ENCODE data around the gene MTTP.

- no peak for TF ChIP-seq CTCF (IDR thresholded peaks at IDR 0.05; ENCODE audit: low read depth, low read length, missing input control)
- TF ChIP-seq RXRA (IDR thresholded peaks at IDR 0.05), result no peak
- TF ChIP-seq, protein P1, sequence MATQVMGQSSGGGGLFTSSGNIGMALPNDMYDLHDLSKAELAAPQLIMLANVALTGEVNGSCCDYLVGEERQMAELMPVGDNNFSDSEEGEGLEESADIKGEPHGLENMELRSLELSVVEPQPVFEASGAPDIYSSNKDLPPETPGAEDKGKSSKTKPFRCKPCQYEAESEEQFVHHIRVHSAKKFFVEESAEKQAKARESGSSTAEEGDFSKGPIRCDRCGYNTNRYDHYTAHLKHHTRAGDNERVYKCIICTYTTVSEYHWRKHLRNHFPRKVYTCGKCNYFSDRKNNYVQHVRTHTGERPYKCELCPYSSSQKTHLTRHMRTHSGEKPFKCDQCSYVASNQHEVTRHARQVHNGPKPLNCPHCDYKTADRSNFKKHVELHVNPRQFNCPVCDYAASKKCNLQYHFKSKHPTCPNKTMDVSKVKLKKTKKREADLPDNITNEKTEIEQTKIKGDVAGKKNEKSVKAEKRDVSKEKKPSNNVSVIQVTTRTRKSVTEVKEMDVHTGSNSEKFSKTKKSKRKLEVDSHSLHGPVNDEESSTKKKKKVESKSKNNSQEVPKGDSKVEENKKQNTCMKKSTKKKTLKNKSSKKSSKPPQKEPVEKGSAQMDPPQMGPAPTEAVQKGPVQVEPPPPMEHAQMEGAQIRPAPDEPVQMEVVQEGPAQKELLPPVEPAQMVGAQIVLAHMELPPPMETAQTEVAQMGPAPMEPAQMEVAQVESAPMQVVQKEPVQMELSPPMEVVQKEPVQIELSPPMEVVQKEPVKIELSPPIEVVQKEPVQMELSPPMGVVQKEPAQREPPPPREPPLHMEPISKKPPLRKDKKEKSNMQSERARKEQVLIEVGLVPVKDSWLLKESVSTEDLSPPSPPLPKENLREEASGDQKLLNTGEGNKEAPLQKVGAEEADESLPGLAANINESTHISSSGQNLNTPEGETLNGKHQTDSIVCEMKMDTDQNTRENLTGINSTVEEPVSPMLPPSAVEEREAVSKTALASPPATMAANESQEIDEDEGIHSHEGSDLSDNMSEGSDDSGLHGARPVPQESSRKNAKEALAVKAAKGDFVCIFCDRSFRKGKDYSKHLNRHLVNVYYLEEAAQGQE (IDR thresholded peaks at IDR 0.05), result no peak
- TF ChIP-seq ATF3 (IDR thresholded peaks at IDR 0.05), result no peak
- no peak for TF ChIP-seq RAD21 (IDR thresholded peaks at IDR 0.05)
- TF ChIP-seq TAF1 (conservative IDR thresholded peaks at IDR 0.05), result no peak
- TF ChIP-seq FOXA2 (IDR thresholded peaks at IDR 0.05), result no peak
- TF ChIP-seq, protein P2, sequence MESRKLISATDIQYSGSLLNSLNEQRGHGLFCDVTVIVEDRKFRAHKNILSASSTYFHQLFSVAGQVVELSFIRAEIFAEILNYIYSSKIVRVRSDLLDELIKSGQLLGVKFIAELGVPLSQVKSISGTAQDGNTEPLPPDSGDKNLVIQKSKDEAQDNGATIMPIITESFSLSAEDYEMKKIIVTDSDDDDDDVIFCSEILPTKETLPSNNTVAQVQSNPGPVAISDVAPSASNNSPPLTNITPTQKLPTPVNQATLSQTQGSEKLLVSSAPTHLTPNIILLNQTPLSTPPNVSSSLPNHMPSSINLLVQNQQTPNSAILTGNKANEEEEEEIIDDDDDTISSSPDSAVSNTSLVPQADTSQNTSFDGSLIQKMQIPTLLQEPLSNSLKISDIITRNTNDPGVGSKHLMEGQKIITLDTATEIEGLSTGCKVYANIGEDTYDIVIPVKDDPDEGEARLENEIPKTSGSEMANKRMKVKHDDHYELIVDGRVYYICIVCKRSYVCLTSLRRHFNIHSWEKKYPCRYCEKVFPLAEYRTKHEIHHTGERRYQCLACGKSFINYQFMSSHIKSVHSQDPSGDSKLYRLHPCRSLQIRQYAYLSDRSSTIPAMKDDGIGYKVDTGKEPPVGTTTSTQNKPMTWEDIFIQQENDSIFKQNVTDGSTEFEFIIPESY (IDR thresholded peaks at IDR 0.05), result no peak
- no peak for TF ChIP-seq NR2F2 (IDR thresholded peaks at IDR 0.05)
- TF ChIP-seq SP1 (IDR thresholded peaks at IDR 0.05), result no peak
- TF ChIP-seq YY1 (IDR thresholded peaks at IDR 0.05), result no peak
- no peak for TF ChIP-seq GABPA (IDR thresholded peaks at IDR 0.05 in 1 of 2, conservative IDR thresholded peaks at IDR 0.05 in 1 of 2)
- no peak for TF ChIP-seq HNF4G (IDR thresholded peaks at IDR 0.05)
- no peak for TF ChIP-seq JUND (IDR thresholded peaks at IDR 0.05)
Measured at GRCh38 chr4:99653916-99654315, 79.3 kb downstream of the MTTP start.

Measured in liver (tissue), 3 donors.